ENCODE results near the gene PKP2. TPM values are rescaled to one million over a fixed set of nuclear protein-coding genes. Genes with fewer than 3 reads are reported as not detected.

Gene PKP2
- total RNA-seq, 6 donors from 2014 or later = 2.5 to 14.8 (median 5.5) TPM

DNA sequence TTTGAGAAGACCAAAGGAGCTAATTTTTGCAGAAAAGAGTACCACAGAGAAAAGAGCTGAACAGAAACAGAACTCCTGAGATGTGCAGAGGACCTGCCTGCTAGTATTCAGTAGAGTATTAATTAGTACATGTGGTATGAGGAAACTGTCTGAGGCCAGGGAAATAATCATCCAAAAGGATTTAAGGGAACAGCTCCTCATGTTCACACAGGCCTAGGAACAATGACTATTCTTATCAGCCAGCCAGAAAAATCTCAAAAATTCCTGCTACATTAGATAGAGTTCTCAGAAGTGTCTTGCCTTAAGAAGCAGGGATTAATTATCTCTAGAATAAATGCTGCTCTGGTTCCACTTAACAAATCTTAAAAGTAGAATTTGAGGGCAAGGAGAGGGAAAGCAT is 36.4 kb downstream of the PKP2 start:
- no peaks in the 10 kb centered on the region for H3K4me1 ChIP-seq
- no peaks in the 10 kb centered on the region for H3K36me3 ChIP-seq
- no peak for TF ChIP-seq POLR2A (IDR thresholded peaks at IDR 0.05)
- TF ChIP-seq, protein P1, sequence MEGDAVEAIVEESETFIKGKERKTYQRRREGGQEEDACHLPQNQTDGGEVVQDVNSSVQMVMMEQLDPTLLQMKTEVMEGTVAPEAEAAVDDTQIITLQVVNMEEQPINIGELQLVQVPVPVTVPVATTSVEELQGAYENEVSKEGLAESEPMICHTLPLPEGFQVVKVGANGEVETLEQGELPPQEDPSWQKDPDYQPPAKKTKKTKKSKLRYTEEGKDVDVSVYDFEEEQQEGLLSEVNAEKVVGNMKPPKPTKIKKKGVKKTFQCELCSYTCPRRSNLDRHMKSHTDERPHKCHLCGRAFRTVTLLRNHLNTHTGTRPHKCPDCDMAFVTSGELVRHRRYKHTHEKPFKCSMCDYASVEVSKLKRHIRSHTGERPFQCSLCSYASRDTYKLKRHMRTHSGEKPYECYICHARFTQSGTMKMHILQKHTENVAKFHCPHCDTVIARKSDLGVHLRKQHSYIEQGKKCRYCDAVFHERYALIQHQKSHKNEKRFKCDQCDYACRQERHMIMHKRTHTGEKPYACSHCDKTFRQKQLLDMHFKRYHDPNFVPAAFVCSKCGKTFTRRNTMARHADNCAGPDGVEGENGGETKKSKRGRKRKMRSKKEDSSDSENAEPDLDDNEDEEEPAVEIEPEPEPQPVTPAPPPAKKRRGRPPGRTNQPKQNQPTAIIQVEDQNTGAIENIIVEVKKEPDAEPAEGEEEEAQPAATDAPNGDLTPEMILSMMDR (IDR thresholded peaks at IDR 0.05) = no peak
- no peak for TF ChIP-seq POLR2AphosphoS5 (IDR thresholded peaks at IDR 0.05)
- no peak for TF ChIP-seq EP300 (IDR thresholded peaks at IDR 0.05)
- no peaks in the 10 kb centered on the region for H3K9me3 ChIP-seq
- H3K27me3 ChIP-seq = no peaks in the 10 kb centered on the region
- no peak overlapping the region for H3K4me3 ChIP-seq
- no peak overlapping the region for H3K27ac ChIP-seq
- ATAC-seq (ENCODE audit: low FRiP score in 2 of 2) (no peak), DNase-seq (no peak)

DNA sequence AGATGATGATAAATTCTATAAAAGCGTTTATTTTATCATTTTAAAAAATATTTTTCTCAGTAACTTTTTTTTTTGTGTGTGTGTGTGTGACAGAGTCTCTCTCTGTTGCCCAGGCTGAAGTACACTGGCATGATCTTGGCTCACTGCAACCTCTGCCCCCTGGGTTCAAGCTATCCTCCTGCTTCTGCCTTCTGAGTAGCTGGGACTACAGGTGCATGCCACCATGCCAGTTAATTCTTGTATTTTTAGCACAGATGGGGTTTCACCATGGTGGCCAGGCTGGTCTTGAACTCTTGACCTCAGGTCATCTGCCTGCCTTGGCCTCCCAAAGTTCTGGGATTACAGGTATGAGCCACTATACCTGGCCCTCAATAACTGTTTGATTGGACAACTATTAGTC is 37.2 kb downstream of the PKP2 start:
- no peaks in the 10 kb centered on the region for H3K27me3 ChIP-seq
- no peak overlapping the region for H3K27ac ChIP-seq
- H3K4me3 ChIP-seq = no peak overlapping the region
- no peak for ATAC-seq (ENCODE audit: low FRiP score in 2 of 2)
- DNase-seq = no peak
- 65 to 68% methylated on average over 1 of the region's 1 CpG for WGBS, 2 donors
- H3K9me3 ChIP-seq = no peaks in the 10 kb centered on the region
- no peaks in the 10 kb centered on the region for H3K36me3 ChIP-seq
- TF ChIP-seq EP300 (IDR thresholded peaks at IDR 0.05) = no peak
- TF ChIP-seq POLR2AphosphoS5 (IDR thresholded peaks at IDR 0.05) = no peak
- H3K4me1 ChIP-seq = no peaks in the 10 kb centered on the region

DNA sequence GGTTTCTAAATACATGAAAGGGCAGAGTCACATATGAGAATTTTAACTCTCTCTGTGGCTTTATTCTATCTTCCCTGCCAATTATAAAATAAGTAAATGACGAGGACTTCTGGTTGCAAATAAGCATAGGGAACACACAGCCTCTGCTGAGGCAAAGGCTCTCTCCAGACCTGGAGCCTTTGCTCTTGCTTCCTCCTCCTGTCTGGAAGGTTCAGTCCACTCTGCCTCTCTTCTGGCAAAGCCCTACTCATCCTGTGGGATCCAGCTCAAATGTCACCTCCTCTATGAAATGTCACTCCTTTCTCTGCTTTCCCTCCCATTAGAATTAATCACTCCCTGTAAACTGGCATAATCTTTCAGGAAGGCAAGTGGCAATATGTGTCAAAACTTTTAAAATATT is 41.9 kb downstream of the PKP2 start:
- Histone ChIP-seq H3K27me3 (no peaks in the 10 kb centered on the region), H3K9me3 (no peaks in the 10 kb centered on the region), H3K36me3 (no peaks in the 10 kb centered on the region), H3K4me3 (no peak overlapping the region), H3K4me1 (no peaks in the 10 kb centered on the region), H3K27ac (no peak overlapping the region)
- ATAC-seq (ENCODE audit: low FRiP score in 2 of 2) = no peak
- no peak for TF ChIP-seq POLR2A (IDR thresholded peaks at IDR 0.05)
- no peak for TF ChIP-seq POLR2AphosphoS5 (IDR thresholded peaks at IDR 0.05)
- TF ChIP-seq EP300 (IDR thresholded peaks at IDR 0.05) = no peak
- TF ChIP-seq, protein P1 (IDR thresholded peaks at IDR 0.05) = no peak
- no peak for DNase-seq
- 81 to 83% methylated on average over 1 of the region's 1 CpG for WGBS, 2 donors

DNA sequence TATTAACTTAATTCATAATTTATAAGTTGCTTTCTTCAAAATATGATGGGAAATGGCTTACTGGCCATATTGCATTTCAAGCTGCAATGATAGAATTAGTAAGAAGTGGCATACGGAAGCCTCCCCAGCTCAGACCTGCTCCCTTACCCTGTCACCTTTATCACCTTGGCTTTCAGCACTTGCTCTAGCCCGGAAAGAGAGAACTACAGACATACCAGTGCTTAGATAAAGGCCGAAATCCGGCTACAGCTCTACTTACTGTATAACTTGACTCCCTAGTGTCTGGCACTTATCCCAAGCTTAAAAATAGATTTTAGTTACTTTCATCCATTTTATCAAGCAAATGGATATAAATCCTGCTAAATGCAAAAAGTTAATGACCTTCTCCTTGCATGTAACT is 42.5 kb downstream of the PKP2 start:
- TF ChIP-seq POLR2AphosphoS5 (IDR thresholded peaks at IDR 0.05) = no peak
- Histone ChIP-seq H3K4me3 (no peak overlapping the region), H3K27ac (no peak overlapping the region), H3K36me3 (no peaks in the 10 kb centered on the region), H3K27me3 (no peaks in the 10 kb centered on the region), H3K9me3 (no peaks in the 10 kb centered on the region), H3K4me1 (no peaks in the 10 kb centered on the region)
- DNase-seq (no peak), ATAC-seq (ENCODE audit: low FRiP score in 2 of 2) (no peak)
- 64 to 74% methylated on average over 4 of the region's 4 CpGs for WGBS, 2 donors

DNA sequence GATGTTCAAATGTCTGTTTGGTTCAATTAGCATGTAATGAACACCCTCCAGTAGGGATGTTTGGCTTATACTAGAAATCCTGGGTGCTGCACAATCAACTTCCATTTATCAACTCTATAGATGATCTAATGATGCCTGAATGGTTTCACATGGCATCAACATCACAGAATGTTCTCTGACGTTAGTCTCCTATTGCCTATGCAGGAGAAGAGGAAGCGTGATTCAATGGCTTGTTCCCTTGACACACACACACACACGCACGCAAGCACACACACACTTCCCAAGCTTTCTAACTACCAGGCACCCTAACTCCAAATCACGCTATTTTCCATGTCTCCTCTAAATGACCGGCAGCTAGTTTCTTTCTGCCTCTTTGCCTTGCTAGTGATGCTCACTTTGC is 49.3 kb downstream of the PKP2 start:
- no peaks in the 10 kb centered on the region for H3K36me3 ChIP-seq
- H3K27me3 ChIP-seq = no peaks in the 10 kb centered on the region
- H3K4me1 ChIP-seq = no peaks in the 10 kb centered on the region
- no peak overlapping the region for H3K4me3 ChIP-seq
- H3K9me3 ChIP-seq = no peaks in the 10 kb centered on the region
- WGBS, 2 donors = 86 to 88% methylated on average over 6 of the region's 6 CpGs
- no peak overlapping the region for H3K27ac ChIP-seq
- DNase-seq = no peak
- no peak for ATAC-seq (ENCODE audit: low FRiP score in 2 of 2)
- TF ChIP-seq, protein P1 (IDR thresholded peaks at IDR 0.05) = no peak
- no peak for TF ChIP-seq EP300 (IDR thresholded peaks at IDR 0.05)
- no peak for TF ChIP-seq POLR2A (IDR thresholded peaks at IDR 0.05)
- no peak for TF ChIP-seq POLR2AphosphoS5 (IDR thresholded peaks at IDR 0.05)

DNA sequence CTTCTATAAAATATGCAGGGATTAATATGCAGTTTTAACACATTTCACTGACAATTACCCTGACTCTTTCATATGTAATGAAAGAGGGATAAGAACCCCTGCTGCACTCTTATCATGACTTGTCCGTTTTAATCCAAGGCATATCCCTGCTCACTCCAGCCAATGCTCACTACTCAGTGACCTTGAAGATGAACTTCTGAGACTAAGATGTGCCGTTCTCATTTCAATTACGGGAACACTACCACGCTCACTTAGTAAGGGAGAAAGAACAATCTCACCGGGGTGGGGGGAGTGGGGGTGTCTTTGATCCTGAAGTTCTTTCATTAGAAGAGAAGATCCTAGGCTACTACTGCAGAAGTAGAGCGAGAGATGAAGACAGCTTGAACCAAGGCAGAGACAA is 50.5 kb downstream of the PKP2 start:
- Histone ChIP-seq H3K36me3 (no peaks in the 10 kb centered on the region), H3K4me3 (no peak overlapping the region), H3K27ac (no peak overlapping the region), H3K27me3 (no peaks in the 10 kb centered on the region), H3K4me1 (no peaks in the 10 kb centered on the region), H3K9me3 (no peaks in the 10 kb centered on the region)
- no peak for ATAC-seq (ENCODE audit: low FRiP score in 2 of 2)
- TF ChIP-seq POLR2AphosphoS5 (IDR thresholded peaks at IDR 0.05) (no peak), EP300 (IDR thresholded peaks at IDR 0.05) (no peak), POLR2A (IDR thresholded peaks at IDR 0.05) (no peak)
- TF ChIP-seq, protein P1 (IDR thresholded peaks at IDR 0.05) = no peak
- no peak for DNase-seq
- 79 to 85% methylated on average over 6 of the region's 6 CpGs for WGBS, 2 donors
